ENCODE results near the gene CD5L.

- TF ChIP-seq POLR2A (IDR thresholded peaks at IDR 0.05) (no peak), CTCF (IDR thresholded peaks at IDR 0.05) (no peak)
These were observed 10.9 kb upstream of the CD5L start for GRCh38 chr1:157852476-157852875.

Measured in right lobe of liver (tissue), 4 donors.